ENCODE results near the gene CD86.

DNA sequence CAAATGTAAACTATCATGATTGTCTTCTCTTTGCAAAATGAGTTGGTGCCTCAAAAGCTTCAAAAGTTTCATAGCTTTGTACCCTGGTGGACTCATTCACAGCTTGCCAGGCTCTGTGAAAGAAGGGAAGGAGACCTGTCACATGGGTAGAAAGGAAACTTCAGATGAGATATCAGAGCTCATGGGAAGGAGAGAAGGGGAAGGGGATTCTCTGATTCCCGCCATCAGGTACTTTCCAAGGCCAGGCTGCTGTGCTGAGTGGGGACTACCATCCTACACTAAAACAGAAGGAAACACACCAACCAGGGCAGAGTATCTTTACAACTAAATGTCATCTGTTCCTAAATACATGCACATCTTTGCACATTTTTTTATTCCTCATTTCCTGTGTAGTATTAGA lies 42.3 kb upstream of the CD86 start:
- TF ChIP-seq CTCF (IDR thresholded peaks at IDR 0.05 in 2 of 3, conservative IDR thresholded peaks at IDR 0.05 in 1 of 3; ENCODE audit: borderline replicate concordance in 1 of 3, insufficient read depth in 1 of 3, low read depth in 2 of 3, low read length in 2 of 3): no peak
- TF ChIP-seq POLR2A (IDR thresholded peaks at IDR 0.05; ENCODE audit: borderline replicate concordance, extremely low read depth, insufficient read depth, insufficient read length): no peak
- TF ChIP-seq, protein P1, sequence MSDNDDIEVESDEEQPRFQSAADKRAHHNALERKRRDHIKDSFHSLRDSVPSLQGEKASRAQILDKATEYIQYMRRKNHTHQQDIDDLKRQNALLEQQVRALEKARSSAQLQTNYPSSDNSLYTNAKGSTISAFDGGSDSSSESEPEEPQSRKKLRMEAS (IDR thresholded peaks at IDR 0.05): no peak
- TF ChIP-seq SP1 (IDR thresholded peaks at IDR 0.05; ENCODE audit: low read depth): no peak
- no peak for TF ChIP-seq SRF (IDR thresholded peaks at IDR 0.05; ENCODE audit: low read depth)
- TF ChIP-seq EZH2 (IDR thresholded peaks at IDR 0.05): no peak
- TF ChIP-seq, protein P2, sequence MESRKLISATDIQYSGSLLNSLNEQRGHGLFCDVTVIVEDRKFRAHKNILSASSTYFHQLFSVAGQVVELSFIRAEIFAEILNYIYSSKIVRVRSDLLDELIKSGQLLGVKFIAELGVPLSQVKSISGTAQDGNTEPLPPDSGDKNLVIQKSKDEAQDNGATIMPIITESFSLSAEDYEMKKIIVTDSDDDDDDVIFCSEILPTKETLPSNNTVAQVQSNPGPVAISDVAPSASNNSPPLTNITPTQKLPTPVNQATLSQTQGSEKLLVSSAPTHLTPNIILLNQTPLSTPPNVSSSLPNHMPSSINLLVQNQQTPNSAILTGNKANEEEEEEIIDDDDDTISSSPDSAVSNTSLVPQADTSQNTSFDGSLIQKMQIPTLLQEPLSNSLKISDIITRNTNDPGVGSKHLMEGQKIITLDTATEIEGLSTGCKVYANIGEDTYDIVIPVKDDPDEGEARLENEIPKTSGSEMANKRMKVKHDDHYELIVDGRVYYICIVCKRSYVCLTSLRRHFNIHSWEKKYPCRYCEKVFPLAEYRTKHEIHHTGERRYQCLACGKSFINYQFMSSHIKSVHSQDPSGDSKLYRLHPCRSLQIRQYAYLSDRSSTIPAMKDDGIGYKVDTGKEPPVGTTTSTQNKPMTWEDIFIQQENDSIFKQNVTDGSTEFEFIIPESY (IDR thresholded peaks at IDR 0.05; ENCODE audit: extremely low read depth, insufficient replicate concordance, low read length): no peak
- TF ChIP-seq EZH2phosphoT487 (IDR thresholded peaks at IDR 0.05; ENCODE audit: borderline replicate concordance): no peak
- no peak for TF ChIP-seq SIN3A (IDR thresholded peaks at IDR 0.05; ENCODE audit: low read depth)
- TF ChIP-seq JUND (IDR thresholded peaks at IDR 0.05): no peak
- no peak for TF ChIP-seq ZNF274 (IDR thresholded peaks at IDR 0.05; ENCODE audit: low read depth, low read length)
- no peak for TF ChIP-seq POLR2AphosphoS5 (IDR thresholded peaks at IDR 0.05; ENCODE audit: low read depth, low read length)
- TF ChIP-seq TCF7L2 (IDR thresholded peaks at IDR 0.05; ENCODE audit: borderline replicate concordance, extremely low read depth, insufficient read depth, insufficient read length): no peak
- TF ChIP-seq ATF3 (IDR thresholded peaks at IDR 0.05): no peak

Measured in HCT116 (cell line).